Astrocyte (in vitro differentiated cells and primary cell): ENCODE results near the gene MCM3AP.

Experiments used
- EZH2 ChIP-seq: IDR thresholded peaks from 2 replicates; pipeline ENCODE4 v1.6.1; 2012; ENCODE audit warnings: mild to moderate bottlenecking, low read length, inconsistent platforms; ENCODE audit not compliant: insufficient read depth
- TF ChIP-seq, protein P1 (sequence below): IDR thresholded peaks from 2 replicates; pipeline ENCODE4 v1.5.1; 2011; ENCODE audit warnings: low read depth, mild to moderate bottlenecking, inconsistent platforms, low read length, moderate library complexity; ENCODE audit not compliant: insufficient read depth

DNA sequence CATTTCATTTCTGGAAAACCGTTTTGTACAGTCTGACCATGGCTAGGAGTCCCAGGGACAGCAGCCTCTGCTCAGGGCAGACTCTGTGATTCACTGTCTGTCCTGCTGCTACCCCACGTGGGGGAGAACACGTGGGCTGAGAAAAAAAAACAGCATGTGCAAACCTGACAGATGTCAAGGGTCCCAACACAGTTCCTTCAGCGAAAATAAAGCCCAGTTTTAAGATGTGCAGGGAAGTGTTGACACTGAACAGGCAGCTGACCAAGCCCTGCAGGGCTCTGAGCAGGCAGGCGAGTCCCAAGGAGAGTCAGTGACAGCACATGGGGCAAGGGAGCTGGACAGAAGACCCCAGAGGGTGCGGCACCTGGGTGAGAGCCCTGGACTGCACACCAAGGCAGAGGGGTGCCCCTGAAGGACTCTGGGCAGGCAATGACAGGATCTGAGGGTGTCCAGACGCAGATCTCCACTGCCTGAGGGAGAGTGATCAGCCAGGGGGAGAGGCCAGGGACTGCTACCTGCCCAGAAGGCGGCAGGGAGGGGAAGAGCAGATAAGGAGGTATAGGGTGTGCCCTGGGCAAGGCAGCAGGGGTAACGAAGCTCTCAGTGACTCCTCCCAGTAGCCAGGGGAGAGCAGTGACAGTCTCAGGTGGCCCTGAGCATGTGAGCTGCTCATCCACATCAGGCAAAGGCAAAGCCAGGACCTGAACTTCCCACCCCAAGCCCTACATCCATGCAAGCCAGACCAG is 96.0 kb downstream of the MCM3AP start:
- TF ChIP-seq, protein P1, sequence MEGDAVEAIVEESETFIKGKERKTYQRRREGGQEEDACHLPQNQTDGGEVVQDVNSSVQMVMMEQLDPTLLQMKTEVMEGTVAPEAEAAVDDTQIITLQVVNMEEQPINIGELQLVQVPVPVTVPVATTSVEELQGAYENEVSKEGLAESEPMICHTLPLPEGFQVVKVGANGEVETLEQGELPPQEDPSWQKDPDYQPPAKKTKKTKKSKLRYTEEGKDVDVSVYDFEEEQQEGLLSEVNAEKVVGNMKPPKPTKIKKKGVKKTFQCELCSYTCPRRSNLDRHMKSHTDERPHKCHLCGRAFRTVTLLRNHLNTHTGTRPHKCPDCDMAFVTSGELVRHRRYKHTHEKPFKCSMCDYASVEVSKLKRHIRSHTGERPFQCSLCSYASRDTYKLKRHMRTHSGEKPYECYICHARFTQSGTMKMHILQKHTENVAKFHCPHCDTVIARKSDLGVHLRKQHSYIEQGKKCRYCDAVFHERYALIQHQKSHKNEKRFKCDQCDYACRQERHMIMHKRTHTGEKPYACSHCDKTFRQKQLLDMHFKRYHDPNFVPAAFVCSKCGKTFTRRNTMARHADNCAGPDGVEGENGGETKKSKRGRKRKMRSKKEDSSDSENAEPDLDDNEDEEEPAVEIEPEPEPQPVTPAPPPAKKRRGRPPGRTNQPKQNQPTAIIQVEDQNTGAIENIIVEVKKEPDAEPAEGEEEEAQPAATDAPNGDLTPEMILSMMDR: no peak
- no peak for TF ChIP-seq EZH2
